H1 (cell line): ENCODE results near the gene VAV2. TPM values are rescaled to one million over a fixed set of nuclear protein-coding genes. Genes with fewer than 3 reads are reported as not detected.
A peak's percentile ranks its signal among the peaks of the same experiment; 100 is the strongest.

Experiments used
- CTCF ChIA-PET: fragments of 300-600 bp; sonication (Branson Sonifier 250); formaldehyde crosslinking; loops from one replicate; lab custom pipeline; 2021; ENCODE audit not compliant: partially characterized antibody; lab: Charles Lee
- POLR2A ChIA-PET: fragments of 300-600 bp; sonication (Branson Sonifier 250); formaldehyde crosslinking; loops from one replicate; lab custom pipeline; 2021; ENCODE audit warnings: inconsistent platforms; ENCODE audit not compliant: partially characterized antibody; lab: Charles Lee
- DNase-seq, 2 experiments: peaks; one replicate each; pipeline versions ENCODE4 v3.0.0 to v3.0.0-alpha.2; 2010 to 2022; ENCODE audit warnings: low spot score in 2 of 2, low read depth in 1 of 2, mixed read lengths in 1 of 2
- FAIRE-seq: peaks from 2 replicates; lab custom pipeline; 2011; peaks lifted over from hg19 to GRCh38; lab: Jason Lieb, UNC
- H2AFZ ChIP-seq: 2 replicates; pipeline ENCODE4 v1.8.1; 2012; ENCODE audit warnings: low read length, inconsistent platforms
- H2AK5ac ChIP-seq: 2 replicates; pipeline ENCODE4 v1.6.1; 2013; ENCODE audit warnings: low read depth, low read length
- H2BK120ac ChIP-seq: replicated peaks from 2 replicates; pipeline ENCODE3; 2013; ENCODE audit warnings: low read depth, low read length, inconsistent platforms
- H2BK12ac ChIP-seq: 2 replicates; pipeline ENCODE4 v1.6.1; 2013; ENCODE audit warnings: low read depth, low read length
- H2BK15ac ChIP-seq: 2 replicates; pipeline ENCODE4 v1.6.1; 2013; ENCODE audit warnings: low read length
- H2BK20ac ChIP-seq: 2 replicates; pipeline ENCODE4 v1.6.1; 2013; ENCODE audit warnings: low read length
- H2BK5ac ChIP-seq: 2 replicates; pipeline ENCODE4 v1.6.1; 2013; ENCODE audit warnings: low read depth, low read length
- H3K14ac ChIP-seq: 2 replicates; pipeline ENCODE4 v1.6.1; 2013; ENCODE audit warnings: inconsistent platforms; ENCODE audit not compliant: insufficient read length
- H3K18ac ChIP-seq: 2 replicates; pipeline ENCODE4 v1.6.1; 2013; ENCODE audit warnings: low read length; ENCODE audit errors: extremely low read depth
- H3K23ac ChIP-seq: 2 replicates; pipeline ENCODE4 v1.6.1; 2013; ENCODE audit warnings: inconsistent platforms; ENCODE audit not compliant: insufficient read length
- H3K23me2 ChIP-seq: 2 replicates; pipeline ENCODE4 v1.6.1; 2013; ENCODE audit warnings: low read depth, low read length
- H3K27ac ChIP-seq: 2 replicates; pipeline ENCODE4 v1.6.1; 2011; ENCODE audit warnings: low read depth, low read length, inconsistent platforms
- H3K27me3 ChIP-seq, 4 experiments: replicated peaks in 1 of 4; 1 replicate in 1 of 4; 2 replicates in 3 of 4; pipeline versions ENCODE4 v1.6.1 to v1.8.1; 2011 to 2013; ENCODE audit warnings: low read length in 3 of 4, mild to moderate bottlenecking in 3 of 4, inconsistent platforms in 2 of 4, mixed read lengths in 2 of 4, moderate library complexity in 1 of 4; ENCODE audit not compliant: control insufficient read depth in 3 of 4, insufficient read depth in 3 of 4; ENCODE audit errors: extremely low read depth in 1 of 4
- H3K36me3 ChIP-seq, 4 experiments: 2 replicates each; pipeline versions ENCODE4 v1.6.1 to v1.8.1; 2011 to 2013; ENCODE audit warnings: mild to moderate bottlenecking in 4 of 4, low read length in 3 of 4, moderate library complexity in 2 of 4, control low read depth in 1 of 4, inconsistent platforms in 1 of 4; ENCODE audit not compliant: insufficient read depth in 4 of 4, control insufficient read depth in 2 of 4
- H3K4ac ChIP-seq: replicated peaks from 2 replicates; pipeline ENCODE3; 2013; ENCODE audit warnings: low read length, low read depth, mixed read lengths, inconsistent platforms; ENCODE audit not compliant: insufficient read length
- H3K4me1 ChIP-seq, 4 experiments: replicated peaks in 1 of 4; 1 replicate in 1 of 4; 2 replicates in 3 of 4; pipeline versions ENCODE4 v1.6.1 to v1.8.1; 2011 to 2013; ENCODE audit warnings: low read length in 3 of 4, inconsistent platforms in 2 of 4, mixed read lengths in 1 of 4; ENCODE audit not compliant: insufficient read depth in 4 of 4, control insufficient read depth in 3 of 4
- H3K4me2 ChIP-seq, 2 experiments: 2 replicates each; pipeline versions ENCODE4 v1.6.1 to v1.8.1; 2011 to 2013; ENCODE audit warnings: low read depth in 2 of 2, low read length in 2 of 2, control low read depth in 1 of 2, inconsistent platforms in 1 of 2, mild to moderate bottlenecking in 1 of 2; ENCODE audit not compliant: insufficient read depth in 1 of 2
- H3K4me3 ChIP-seq, 4 experiments: fragments of 200-600, 300-600 bp in 1 of 4; sonication (generic), shearing (Covaris generic), sonication (Bioruptor Twin) in 1 of 4; 2 replicates each; pipeline versions ENCODE4 v1.5.1 to v1.8.1; 2011 to 2016; ENCODE audit warnings: low read length in 4 of 4, low read depth in 3 of 4, control low read depth in 2 of 4, inconsistent platforms in 2 of 4, mild to moderate bottlenecking in 2 of 4, mixed read lengths in 1 of 4, moderate library complexity in 1 of 4; ENCODE audit not compliant: insufficient read depth in 2 of 4; ENCODE audit errors: extremely low read depth in 1 of 4
- H3K56ac ChIP-seq: replicated peaks from 2 replicates; pipeline ENCODE3; 2013; ENCODE audit warnings: low read depth, mild to moderate bottlenecking, mixed read lengths, low read length, inconsistent platforms; ENCODE audit not compliant: insufficient read length
- H3K79me1 ChIP-seq: 2 replicates; pipeline ENCODE4 v1.6.1; 2013; ENCODE audit warnings: low read depth, low read length, control low read depth
- H3K79me2 ChIP-seq, 2 experiments: 2 replicates each; pipeline versions ENCODE4 v1.6.1 to v1.8.1; 2012 to 2013; ENCODE audit warnings: low read length in 2 of 2, mild to moderate bottlenecking in 2 of 2, inconsistent platforms in 1 of 2; ENCODE audit not compliant: insufficient read depth in 2 of 2, control insufficient read depth in 1 of 2
- H3K9ac ChIP-seq, 4 experiments: replicated peaks in 1 of 4; 1 replicate in 1 of 4; 2 replicates in 3 of 4; pipeline versions ENCODE4 v1.6.1 to v1.8.1; 2011 to 2013; ENCODE audit warnings: low read depth in 3 of 4, low read length in 3 of 4, control low read depth in 2 of 4, mild to moderate bottlenecking in 2 of 4, moderate library complexity in 2 of 4, inconsistent platforms in 1 of 4; ENCODE audit errors: extremely low read depth in 1 of 4
- H3K9me3 ChIP-seq, 2 experiments: 2 replicates each; pipeline versions ENCODE4 v1.6.1 to v1.8.1; 2012 to 2013; ENCODE audit warnings: mild to moderate bottlenecking in 2 of 2, moderate library complexity in 2 of 2, control low read depth in 1 of 2, inconsistent platforms in 1 of 2, low read depth in 1 of 2, low read length in 1 of 2, mixed read lengths in 1 of 2; ENCODE audit not compliant: insufficient read depth in 2 of 2
- H4K20me1 ChIP-seq, 2 experiments: replicated peaks in 1 of 2; 2 replicates each; pipeline versions ENCODE3 to v1.8.1; 2011 to 2013; ENCODE audit warnings: inconsistent platforms in 2 of 2, low read length in 2 of 2, mild to moderate bottlenecking in 1 of 2; ENCODE audit not compliant: insufficient read depth in 2 of 2, control insufficient read depth in 1 of 2
- H4K5ac ChIP-seq: 2 replicates; pipeline ENCODE4 v1.6.1; 2013; ENCODE audit warnings: low read length, low read depth, mixed read lengths, inconsistent platforms; ENCODE audit not compliant: insufficient read length
- H4K8ac ChIP-seq: 2 replicates; pipeline ENCODE4 v1.8.0; 2013; ENCODE audit warnings: mild to moderate bottlenecking, moderate library complexity, low read length, inconsistent platforms; ENCODE audit not compliant: insufficient read depth; ENCODE audit errors: extremely low read depth
- H4K91ac ChIP-seq: replicated peaks from 2 replicates; pipeline ENCODE3; 2013; ENCODE audit warnings: low read length, mixed read lengths, inconsistent platforms; ENCODE audit not compliant: insufficient read length
- FOSL1 ChIP-seq: IDR thresholded peaks from 2 replicates; pipeline ENCODE4 v1.6.1; 2011; ENCODE audit warnings: mild to moderate bottlenecking, low read depth, low read length, moderate library complexity; ENCODE audit not compliant: insufficient read depth
- GABPA ChIP-seq: IDR thresholded peaks from 2 replicates; pipeline ENCODE4 v1.6.1; 2011; ENCODE audit warnings: mild to moderate bottlenecking, low read length, moderate library complexity, borderline replicate concordance; ENCODE audit not compliant: insufficient read depth
- KDM5A ChIP-seq: fragments of 200-600 bp; IDR thresholded peaks from 2 replicates; pipeline ENCODE4 v1.7.1; 2012; ENCODE audit warnings: mild to moderate bottlenecking, low read length, inconsistent platforms, mixed read lengths
- NRF1 ChIP-seq: IDR thresholded peaks from 2 replicates; pipeline ENCODE4 v1.6.1; 2011; ENCODE audit warnings: mild to moderate bottlenecking, low read depth, low read length, improper control_type of control experiment
- PHF8 ChIP-seq: fragments of 200-600 bp; sonication (generic); conservative IDR thresholded peaks from 2 replicates; pipeline ENCODE4 v1.7.1; 2012; ENCODE audit warnings: low read depth, mild to moderate bottlenecking, inconsistent platforms, low read length, moderate library complexity
- RAD21 ChIP-seq, 2 experiments: IDR thresholded peaks in 1 of 2; conservative IDR thresholded peaks in 1 of 2; 2 replicates each; pipeline ENCODE4 v1.6.1; 2011; ENCODE audit warnings: low read depth in 2 of 2, low read length in 2 of 2, improper control_type of control experiment in 1 of 2, inconsistent platforms in 1 of 2, mild to moderate bottlenecking in 1 of 2, moderate library complexity in 1 of 2
- SIX5 ChIP-seq: IDR thresholded peaks from 2 replicates; pipeline ENCODE4 v1.6.1; 2011; ENCODE audit warnings: mild to moderate bottlenecking, low read depth, low read length
- SP2 ChIP-seq: IDR thresholded peaks from 2 replicates; pipeline ENCODE4 v1.6.1; 2012; ENCODE audit warnings: mild to moderate bottlenecking, low read length, inconsistent platforms
- SP4 ChIP-seq: IDR thresholded peaks from 2 replicates; pipeline ENCODE4 v1.6.1; 2012; ENCODE audit warnings: low read length, inconsistent platforms
- TAF1 ChIP-seq: IDR thresholded peaks from 2 replicates; pipeline ENCODE4 v1.6.1; 2011; ENCODE audit warnings: mild to moderate bottlenecking, low read depth, low read length
- WGBS, 2 experiments: shearing (Covaris generic) in 1 of 2; methylation state at CpG; one replicate each; pipeline versions ENCODE4 v1.1.6 to v1.1.7; 2013 to 2015; ENCODE audit warnings: low lambda C conversion rate in 2 of 2, mixed read lengths in 2 of 2, inconsistent platforms in 1 of 2, low coverage in 1 of 2, missing lambda C conversion rate in 1 of 2; ENCODE audit not compliant: insufficient replicate concordance in 2 of 2, insufficient coverage in 1 of 2, insufficient read length in 1 of 2; ENCODE audit errors: extremely low coverage in 1 of 2, missing lambda C conversion rate in 1 of 2; 5-methylcytosine and 5-hydroxymethylcytosine counted together
- polyA plus RNA-seq, 7 experiments: library from polyadenylated mRNA; depleted of rRNA in 3 of 7; stranded (reverse) in 5 of 7; unstranded in 2 of 7; fragments of >200 nt in 5 of 7; fragments of 200-250 nt in 2 of 7; gene quantifications; 1 replicate in 5 of 7; 2 replicates in 1 of 7; 4 replicates in 1 of 7; pipeline versions ENCODE4 v1.2.1 to v1.2.3, GENCODE V29; 2011 to 2013; ENCODE audit warnings: missing spikeins in 2 of 7, mixed read lengths in 2 of 7
- total RNA-seq: library from RNA; stranded (reverse); fragmentation: NEBNext Ultra II Directional; extraction: Animal tissue kit (Norgen Biotek cat#: 25700); gene quantifications from 2 replicates; pipeline ENCODE4 v1.2.1, GENCODE V29; 2021

Gene VAV2
- total and polyA plus RNA-seq, 2 of the 8 experiments (the other 6 are each of a cell fraction or from before 2014, with no cell fraction given) = 13.6 to 37.6 TPM

GRCh38 chr9:133904346-133905090 lies 87.6 kb downstream of the VAV2 start:
- H3K4me3 ChIP-seq = no peak overlapping the region
- H2AK5ac ChIP-seq = no peak overlapping the region
- peaks cover 2 to 8% of the 10 kb centered on the region in 2 experiments for H4K20me1 ChIP-seq
- POLR2A ChIA-PET = interaction anchor here (1.0 kb wide), 1 partner anchor 10 kb away, joined by 3 read pairs; no protein-coding TSS in a partner anchor
- H3K4me2 ChIP-seq = no peak overlapping the region
- peaks cover 0 to 50% of the 10 kb centered on the region in 2 experiments; a peak in 2 of 4 replicates for H3K79me2 ChIP-seq
- H3K9ac ChIP-seq = no peak overlapping the region
- DNase-seq (no peak), FAIRE-seq (no peak)
- H3K14ac ChIP-seq = no peak overlapping the region
- H4K8ac ChIP-seq = peak overlapping the region; percentile 65; the same call in 1 of the 2 replicates
- no peak overlapping the region for H2AFZ ChIP-seq
- H3K56ac ChIP-seq = peak overlapping the region; percentile 30
- no peaks in the 10 kb centered on the region for H3K27me3 ChIP-seq
- no peaks in the 10 kb centered on the region for H3K23me2 ChIP-seq
- H4K91ac ChIP-seq = peak overlapping the region; percentile 85
- no peak overlapping the region for H4K5ac ChIP-seq
- no peak overlapping the region; the same call in 1 of the 2 replicates for H3K18ac ChIP-seq
- CTCF ChIA-PET = interaction anchor here (0.7 to 0.8 kb wide), 2 partner anchors 62 to 539 kb away, joined by 3 read pairs; no protein-coding TSS in a partner anchor
- WGBS, 2 experiments = 94% methylated on average over 29 of the region's 29 CpGs; no CpG with 5 or more reads in 1 of the 2 experiments
- no peaks in the 10 kb centered on the region; a peak in 2 of 7 replicates for H3K4me1 ChIP-seq
- H3K79me1 ChIP-seq = peaks cover 13% of the 10 kb centered on the region
- H2BK20ac ChIP-seq = no peak overlapping the region
- no peaks in the 10 kb centered on the region for H3K36me3 ChIP-seq
- H3K9me3 ChIP-seq = no peaks in the 10 kb centered on the region
- no peak overlapping the region for H3K4ac ChIP-seq
- 0 out of 2 replicates have a peak overlapping the region, but pooled peaks have one; percentile 66 for H2BK5ac ChIP-seq
- H2BK12ac ChIP-seq = 0 out of 2 replicates have a peak overlapping the region, but pooled peaks have one; percentile 39
- H3K27ac ChIP-seq = no peak overlapping the region
- H2BK15ac ChIP-seq = no peak overlapping the region
- H2BK120ac ChIP-seq = no peak overlapping the region
- H3K23ac ChIP-seq = no peak overlapping the region
- TF ChIP-seq SP2 = no peak
- no peak for TF ChIP-seq NRF1
- TF ChIP-seq TAF1 = no peak
- no peak for TF ChIP-seq SIX5
- TF ChIP-seq RAD21 (IDR thresholded peaks at IDR 0.05 in 1 of 2, conservative IDR thresholded peaks at IDR 0.05 in 1 of 2; ENCODE audit: low read depth in 2 of 2, low read length in 2 of 2) = no peak
- no peak for TF ChIP-seq SP4
- no peak for TF ChIP-seq KDM5A
- TF ChIP-seq PHF8 = no peak
- no peak for TF ChIP-seq FOSL1
- TF ChIP-seq GABPA = no peak
